Ovary (tissue), 9 donors: ENCODE data around the gene SULT1A3. TPM values are rescaled to one million over a fixed set of nuclear protein-coding genes. Genes with fewer than 3 reads are reported as not detected.
"Not testable (repeated sequence)": the region's sequence is repeated elsewhere in the genome, so short reads cannot be mapped to it uniquely, and the experiment has no call there.

Experiments
- DNase-seq, 5 donors: peaks; one replicate each; pipeline ENCODE4 v3.0.0-alpha.2; 2019 to 2020
- H3K27ac ChIP-seq, 2 donors: fragments of 200-600 bp; one replicate each; pipeline versions ENCODE4 v1.5.1 to v1.8.0; 2019 to 2022
- H3K27me3 ChIP-seq: fragments of 200-600 bp; one replicate; pipeline ENCODE4 v1.8.0; 2022
- H3K36me3 ChIP-seq: fragments of 200-600 bp; sonication (generic); one replicate; pipeline ENCODE4 v1.5.1; 2019
- H3K4me1 ChIP-seq: one replicate; pipeline ENCODE4 v1.8.1; 2013; ENCODE audit warnings: mild to moderate bottlenecking, moderate library complexity; ENCODE audit not compliant: insufficient read depth
- H3K4me3 ChIP-seq: fragments of 200-600 bp; sonication (generic); one replicate; pipeline ENCODE4 v1.5.1; 2017
- H3K9me3 ChIP-seq, 2 donors: fragments of 200-600 bp in 1 of 2; sonication (generic) in 1 of 2; one replicate each; pipeline versions ENCODE4 v1.5.1 to v1.8.1; 2013 to 2019; ENCODE audit warnings: mild to moderate bottlenecking in 1 of 2, moderate library complexity in 1 of 2
- CTCF ChIP-seq, 3 donors: fragments of 450-650 bp in 2 of 3; fragments of 200-600 bp in 1 of 3; IDR thresholded peaks; one replicate each; pipeline versions ENCODE4 v1.5.1 to v1.8.0; 2016 to 2022; ENCODE audit warnings: antibody characterized with exemption in 3 of 3, mild to moderate bottlenecking in 1 of 3
- EP300 ChIP-seq: sonication (generic); formaldehyde crosslinking; IDR thresholded peaks from one replicate; pipeline ENCODE4 v1.6.1; 2017; ENCODE audit warnings: antibody characterized with exemption
- POLR2A ChIP-seq: fragments of 450-650 bp; IDR thresholded peaks from one replicate; pipeline ENCODE4 v1.6.1; 2017; ENCODE audit warnings: antibody characterized with exemption, mild to moderate bottlenecking, moderate library complexity
- WGBS, 3 donors: extraction: QIAGEN DNeasy Blood & Tissue Kit in 1 of 3; methylation state at CpG; one replicate each; pipeline versions ENCODE4 v1.1.5 to v1.1.7; 2013 to 2017; 5-methylcytosine and 5-hydroxymethylcytosine counted together
- intact Hi-C, 4 donors: fragments of 100-400 bp; cut with DNase I; formaldehyde crosslinking; loops; one replicate each; pipeline versions ENCODE4 v1.11.0 to v1.15.1; 2022 to 2023
- polyA plus RNA-seq, 2 donors: library from polyadenylated mRNA; stranded (reverse); fragments of 200-250 nt in 1 of 2; fragments of 350-450 nt in 1 of 2; fragmentation: Illumina TruSeq in 1 of 2; extraction: RNeasy Lipid Tissue Mini Kit (QIAGEN cat#74804) in 1 of 2; gene quantifications; one replicate each; pipeline ENCODE4 v1.2.3, GENCODE V29; 2013 to 2014
- total RNA-seq, 7 donors: library from RNA; depleted of rRNA in 2 of 7; stranded (reverse); fragments of >200 nt in 2 of 7; fragmentation: NEBNext Ultra II Directional in 3 of 7; extraction: Animal tissue kit (Norgen Biotek cat#: 25700) in 3 of 7; gene quantifications; one replicate each; pipeline versions ENCODE4 v1.1.0 to v1.2.4, GENCODE V29; 2016 to 2023
- donor health status: DM: no; HTN: no; CAD: no; lungs with moderate emphysema.
- donor health status: DM: no; HTN: no; CAD: no.
- donor health status: Bipolar disorder and iron deficiency.
- donor health status: DM: yes; HTN: yes; CAD: no.
- donor health status: DM: no; HTN: no; CAD: no.
- donor health status: DM: yes; HTN: yes; CAD: no.

The SULT1A3 gene
- total and polyA plus RNA-seq, 9 donors = 4.1 to 12.5 (median 10.0) TPM

DNA sequence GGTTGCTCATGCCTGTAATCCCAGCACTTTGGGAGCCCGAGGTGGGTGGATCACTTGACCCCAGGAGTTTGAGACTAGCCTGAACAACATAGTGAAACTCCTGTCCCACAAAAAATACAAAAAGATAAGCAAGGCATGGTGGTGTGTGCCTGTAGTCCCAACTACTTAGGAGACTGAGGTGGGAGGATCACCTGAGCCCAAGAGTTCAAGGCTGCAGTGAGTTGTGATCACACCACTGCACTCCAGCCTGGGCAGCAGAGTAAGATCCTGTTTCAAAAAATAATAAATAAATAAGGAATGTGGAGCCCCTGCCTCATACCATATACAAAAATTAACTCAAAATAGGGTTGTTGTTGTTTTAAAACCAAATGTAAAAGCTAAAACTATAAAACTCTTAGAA lies 41.8 kb upstream of the SULT1A3 start:
- WGBS, 3 donors = 56 to 71% (median 64%) methylated on average over 1 of the region's 1 CpG
- intact Hi-C loops = no loop called here
- Histone ChIP-seq H3K4me1 (no peaks in the 10 kb centered on the region), H3K27me3 (no peaks in the 10 kb centered on the region), H3K27ac (no peak overlapping the region), H3K4me3 (no peak overlapping the region), H3K9me3 (no peaks in the 10 kb centered on the region), H3K36me3 (no peaks in the 10 kb centered on the region)
- no peak for TF ChIP-seq POLR2A
- no peak for TF ChIP-seq EP300
- no peak for TF ChIP-seq CTCF (IDR thresholded peaks at IDR 0.05)
- DNase-seq = no peak

GRCh38 chr16:30163538-30163937 lies 35.5 kb upstream of the SULT1A3 start:
- Histone ChIP-seq H3K4me1 (no peaks in the 10 kb centered on the region), H3K9me3 (no peaks in the 10 kb centered on the region), H3K4me3 (no peak overlapping the region), H3K27ac (no peak overlapping the region), H3K36me3 (no peaks in the 10 kb centered on the region), H3K27me3 (no peaks in the 10 kb centered on the region)
- WGBS, 3 donors = 82 to 88% (median 85%) methylated on average over 3 of the region's 3 CpGs
- TF ChIP-seq EP300 (no peak), POLR2A (no peak), CTCF (IDR thresholded peaks at IDR 0.05) (no peak)
- intact Hi-C loops = no loop called here
- no peak for DNase-seq

DNA sequence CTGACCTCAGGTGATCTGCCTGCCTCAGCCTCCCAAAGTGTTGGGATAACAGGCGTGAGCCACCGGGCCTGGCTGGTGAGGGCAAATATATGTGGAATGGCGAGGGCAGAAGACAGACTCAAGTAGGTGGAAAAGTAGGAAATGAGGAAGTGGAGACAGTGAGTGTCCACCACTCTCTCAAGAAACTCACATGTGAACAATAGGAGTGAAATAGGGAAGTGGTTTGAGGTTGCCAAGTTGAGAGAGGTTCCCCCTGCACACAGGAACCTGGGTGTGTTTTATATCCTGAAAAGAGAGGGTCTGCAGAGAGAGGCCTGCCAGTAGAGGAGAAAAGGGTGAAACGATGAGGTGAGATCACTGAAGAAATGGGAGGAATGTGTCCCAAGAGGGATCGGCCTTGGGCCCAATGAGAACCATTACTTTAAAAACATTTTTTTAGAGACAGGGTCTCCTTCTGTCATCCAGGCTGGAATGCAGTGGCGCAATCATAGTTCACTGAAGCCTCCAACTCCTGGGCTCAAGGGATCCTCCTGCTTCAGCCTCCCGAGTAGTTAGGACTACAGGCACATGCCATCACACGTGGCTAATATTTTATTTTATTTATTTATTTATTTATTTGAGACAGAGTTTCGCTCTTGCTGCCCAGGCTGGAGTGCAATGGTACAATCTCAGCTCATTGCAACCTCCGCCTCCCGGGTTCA lies 32.7 kb upstream of the SULT1A3 start:
- no peaks in the 10 kb centered on the region for H3K4me1 ChIP-seq
- no peaks in the 10 kb centered on the region for H3K27me3 ChIP-seq
- no peak for TF ChIP-seq POLR2A
- no peak for TF ChIP-seq CTCF (IDR thresholded peaks at IDR 0.05)
- TF ChIP-seq EP300 = no peak
- no peak overlapping the region for H3K4me3 ChIP-seq
- WGBS, 3 donors = 86 to 91% (median 89%) methylated on average over 11 of the region's 11 CpGs
- intact Hi-C loops = no loop called here
- H3K9me3 ChIP-seq = no peaks in the 10 kb centered on the region
- DNase-seq = no peak
- no peaks in the 10 kb centered on the region for H3K36me3 ChIP-seq
- H3K27ac ChIP-seq = no peak overlapping the region

DNA sequence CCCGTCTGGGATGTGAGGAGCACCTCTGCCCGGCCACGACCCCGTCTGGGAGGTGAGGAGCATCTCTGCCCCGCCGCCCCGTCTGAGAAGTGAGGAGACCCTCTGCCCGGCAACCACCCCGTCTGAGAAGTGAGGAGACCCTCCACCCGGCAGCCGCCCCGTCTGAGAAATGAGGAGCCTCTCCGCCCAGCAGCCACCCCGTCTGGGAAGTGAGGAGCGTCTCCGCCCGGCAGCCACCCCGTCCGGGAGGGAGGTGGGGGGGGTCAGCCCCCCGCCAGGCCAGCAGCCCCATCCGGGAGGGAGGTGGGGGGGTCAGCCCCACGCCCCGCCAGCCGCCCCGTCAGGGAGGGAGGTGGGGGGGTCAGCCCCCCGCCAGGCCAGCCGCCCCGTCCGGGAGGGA lies 30.3 kb upstream of the SULT1A3 start:
- intact Hi-C loops, H3K36me3 ChIP-seq, DNase-seq, H3K27ac ChIP-seq, H3K4me3 ChIP-seq, H3K27me3 ChIP-seq, H3K4me1 ChIP-seq, H3K9me3 ChIP-seq: not testable (repeated sequence)
- WGBS, 3 donors = 74 to 76% methylated on average over 11 to 17 of the region's 29 CpGs; no CpG with 5 or more reads in 1 of the 3 donors

- DNase-seq, H3K36me3 ChIP-seq, intact Hi-C loops, H3K4me3 ChIP-seq, H3K4me1 ChIP-seq, H3K9me3 ChIP-seq, H3K27me3 ChIP-seq, H3K27ac ChIP-seq: not testable (repeated sequence)
- WGBS, 3 donors = 85 to 91% methylated on average over 5 to 36 of the region's 38 CpGs; no CpG with 5 or more reads in 1 of the 3 donors
These were observed 29.6 kb upstream of the SULT1A3 start for GRCh38 chr16:30169416-30169815.

GRCh38 chr16:30170145-30170544 lies 28.9 kb upstream of the SULT1A3 start:
- H3K4me3 ChIP-seq, intact Hi-C loops, DNase-seq, H3K27me3 ChIP-seq, H3K9me3 ChIP-seq, H3K27ac ChIP-seq, H3K4me1 ChIP-seq, H3K36me3 ChIP-seq: not testable (repeated sequence)
- WGBS, 3 donors = 87% methylated on average over 17 of the region's 31 CpGs; no CpG with 5 or more reads in 2 of the 3 donors
